ENCODE measurements around the gene DAPP1. TPM values are rescaled to one million over a fixed set of nuclear protein-coding genes. Genes with fewer than 3 reads are reported as not detected.

DAPP1 gene
- total RNA-seq, 2 experiments from 2014 or later = 8.3 to 9.1 TPM

- peaks cover 3% of the 10 kb centered on the region for H3K4me1 ChIP-seq (ENCODE audit: insufficient read depth, low read length)
- no peaks in the 10 kb centered on the region for H3K36me3 Mint-ChIP-seq (ENCODE audit: low read depth)
- intact Hi-C loops (cut with DNase I, micrococcal nuclease) = loop anchor here (1.0 to 10.0 kb wide), 7 partner anchors 141 to 1673 kb away; no protein-coding TSS in a partner anchor
- no peak overlapping the region for H3K27ac Mint-ChIP-seq
- no peak overlapping the region for H3K27ac ChIP-seq (ENCODE audit: low read depth in 1 of 2, low read length in 2 of 2)
- peaks cover 6% of the 10 kb centered on the region for H3K4me1 Mint-ChIP-seq (ENCODE audit: low read depth)
- no peak overlapping the region for H3K4me3 Mint-ChIP-seq
- ATAC-seq (ENCODE audit: poor library complexity) (no peak), DNase-seq (no peak)
- H3K36me3 ChIP-seq (ENCODE audit: insufficient read depth, low read length) = no peaks in the 10 kb centered on the region
- no peaks in the 10 kb centered on the region for H3K27me3 ChIP-seq (ENCODE audit: control insufficient read depth in 1 of 2, insufficient read depth in 2 of 2, low read length in 2 of 2)
- H3K9me3 Mint-ChIP-seq = no peaks in the 10 kb centered on the region
- ChIA-PET CTCF (interaction anchor here (0.6 to 2.0 kb wide), 20 partner anchors 9 to 286 kb away, joined by 3 to 10 read pairs (median 4); partner anchors contain the start of genes DAPP1, DNAJB14, H2AZ1 and TRMT10A), POLR2A (interaction anchor here (0.6 to 2.9 kb wide), 7 partner anchors 9 to 245 kb away, joined by 3 to 16 read pairs (median 6); partner anchors contain the start of genes DAPP1, DNAJB14 and TRMT10A)
- H3K27me3 Mint-ChIP-seq = peaks cover 8% of the 10 kb centered on the region
- H3K9me3 ChIP-seq (ENCODE audit: control insufficient read depth in 1 of 2, insufficient read depth in 1 of 2, low read length in 2 of 2) = no peaks in the 10 kb centered on the region
- H3K4me3 ChIP-seq (ENCODE audit: low read length) = no peak overlapping the region
- TF ChIP-seq CTCF (IDR thresholded peaks at IDR 0.05) = no peak
Observed at GRCh38 chr4:99807666-99808065, 9.0 kb upstream of the DAPP1 start.

- H3K36me3 Mint-ChIP-seq (ENCODE audit: low read depth) = no peaks in the 10 kb centered on the region
- no peak overlapping the region for H3K27ac Mint-ChIP-seq
- ATAC-seq (ENCODE audit: poor library complexity) (peak; percentile 98), DNase-seq (peak; percentile 53 to 82 (median 66))
- H3K9me3 ChIP-seq (ENCODE audit: control insufficient read depth in 1 of 2, insufficient read depth in 1 of 2, low read length in 2 of 2) = no peaks in the 10 kb centered on the region
- peaks cover 3% of the 10 kb centered on the region for H3K4me1 ChIP-seq (ENCODE audit: insufficient read depth, low read length)
- H3K27ac ChIP-seq (ENCODE audit: low read depth in 1 of 2, low read length in 2 of 2) = no peak overlapping the region
- no peak overlapping the region for H3K4me3 Mint-ChIP-seq
- H3K27me3 ChIP-seq (ENCODE audit: control insufficient read depth in 1 of 2, insufficient read depth in 2 of 2, low read length in 2 of 2) = no peaks in the 10 kb centered on the region
- POLR2A ChIA-PET = interaction anchor here (0.6 to 2.9 kb wide), 7 partner anchors 8 to 245 kb away, joined by 3 to 16 read pairs (median 6); partner anchors contain the start of genes DAPP1, DNAJB14 and TRMT10A
- H3K4me1 Mint-ChIP-seq (ENCODE audit: low read depth) = peaks cover 6% of the 10 kb centered on the region
- intact Hi-C loops (cut with DNase I, micrococcal nuclease) = loop anchor here (1.0 to 10.0 kb wide), 7 partner anchors 140 to 1674 kb away; no protein-coding TSS in a partner anchor
- H3K27me3 Mint-ChIP-seq = peaks cover 6% of the 10 kb centered on the region
- H3K9me3 Mint-ChIP-seq = no peaks in the 10 kb centered on the region
- H3K4me3 ChIP-seq (ENCODE audit: low read length) = no peak overlapping the region
- H3K36me3 ChIP-seq (ENCODE audit: insufficient read depth, low read length) = no peaks in the 10 kb centered on the region
- TF ChIP-seq CTCF (IDR thresholded peaks at IDR 0.05) = peak; percentile 85
- CTCF ChIA-PET = interaction anchor here (0.6 to 2.0 kb wide), 23 partner anchors 9 to 288 kb away, joined by 3 to 10 read pairs (median 4); partner anchors contain the start of genes DAPP1, DNAJB14, H2AZ1 and TRMT10A
Observed at GRCh38 chr4:99808260-99808857, 8.3 kb upstream of the DAPP1 start.

- intact Hi-C loops (cut with DNase I, micrococcal nuclease) = loop anchor here (2.0 to 10.0 kb wide), 6 partner anchors 139 to 1675 kb away; no protein-coding TSS in a partner anchor
- H3K36me3 Mint-ChIP-seq (ENCODE audit: low read depth) = no peaks in the 10 kb centered on the region
Observed at GRCh38 chr4:99809326-99809725, 7.3 kb upstream of the DAPP1 start.

More at GRCh38 chr4:99809326-99809725, 7.3 kb upstream of the DAPP1 start:
- POLR2A ChIA-PET = interaction anchor here (1.8 to 2.9 kb wide), 3 partner anchors 137 to 246 kb away, joined by 7 to 16 read pairs (median 10); partner anchors contain the start of genes DNAJB14 and TRMT10A
- ATAC-seq (ENCODE audit: poor library complexity) (no peak), DNase-seq (no peak)
- peaks cover 6% of the 10 kb centered on the region for H3K4me1 Mint-ChIP-seq (ENCODE audit: low read depth)
- Histone ChIP-seq H3K36me3 (ENCODE audit: insufficient read depth, low read length) (no peaks in the 10 kb centered on the region), H3K27ac (ENCODE audit: low read depth in 1 of 2, low read length in 2 of 2) (no peak overlapping the region), H3K4me3 (ENCODE audit: low read length) (no peak overlapping the region), H3K4me1 (ENCODE audit: insufficient read depth, low read length) (peaks cover 3% of the 10 kb centered on the region), H3K9me3 (ENCODE audit: control insufficient read depth in 1 of 2, insufficient read depth in 1 of 2, low read length in 2 of 2) (no peaks in the 10 kb centered on the region), H3K27me3 (ENCODE audit: control insufficient read depth in 1 of 2, insufficient read depth in 2 of 2, low read length in 2 of 2) (no peaks in the 10 kb centered on the region)
- no peak overlapping the region for H3K27ac Mint-ChIP-seq
- no peak overlapping the region for H3K4me3 Mint-ChIP-seq
- TF ChIP-seq CTCF (IDR thresholded peaks at IDR 0.05) = no peak
- peaks cover 6% of the 10 kb centered on the region for H3K27me3 Mint-ChIP-seq
- CTCF ChIA-PET = interaction anchor here (0.7 to 2.0 kb wide), 8 partner anchors 8 to 287 kb away, joined by 3 to 10 read pairs (median 4); partner anchors contain the start of gene DAPP1
- H3K9me3 Mint-ChIP-seq = no peaks in the 10 kb centered on the region
